Ishikawa (cell line): ENCODE measurements around the gene CDR2L.

ENCODE experiments used
- CEBPB ChIP-seq: IDR thresholded peaks from 2 replicates; pipeline ENCODE4 v1.6.1; 2012
- EGR1 ChIP-seq: IDR thresholded peaks from 2 replicates; pipeline ENCODE4 v1.6.1; 2012
- MAX ChIP-seq: IDR thresholded peaks from 2 replicates; pipeline ENCODE4 v1.6.1; 2012
- NFIC ChIP-seq: IDR thresholded peaks from 2 replicates; pipeline ENCODE4 v1.6.1; 2012
- RAD21 ChIP-seq: IDR thresholded peaks from 2 replicates; pipeline ENCODE4 v1.6.1; 2012; ENCODE audit warnings: low read depth
- TEAD4 ChIP-seq: IDR thresholded peaks from 2 replicates; pipeline ENCODE4 v1.6.1; 2012
- YY1 ChIP-seq: IDR thresholded peaks from 2 replicates; pipeline ENCODE4 v1.6.1; 2012; ENCODE audit warnings: low read depth
- ZBTB7A ChIP-seq: IDR thresholded peaks from 2 replicates; pipeline ENCODE4 v1.6.1; 2012; ENCODE audit warnings: low read depth

GRCh38 chr17:74943808-74944522 lies 43.5 kb upstream of the CDR2L start:
- TF ChIP-seq MAX (no peak), NFIC (no peak), CEBPB (no peak), TEAD4 (peak; percentile 56; the same call in 1 of the 2 replicates), ZBTB7A (no peak), RAD21 (no peak), YY1 (no peak), EGR1 (no peak)
